ENCODE measurements around the gene LRP1B.

- TF ChIP-seq CTCF (IDR thresholded peaks at IDR 0.05 in 4 of 5, conservative IDR thresholded peaks at IDR 0.05 in 1 of 5) (no peak), POLR2A (IDR thresholded peaks at IDR 0.05) (no peak)
Observed at GRCh38 chr2:140595107-140595506, 1535.7 kb downstream of the LRP1B start.
